ENCODE measurements around the gene SGPL1. TPM values are rescaled to one million over a fixed set of nuclear protein-coding genes. Genes with fewer than 3 reads are reported as not detected.

Gene SGPL1
- total RNA-seq, 1 experiment from 2014 or later = 69.4 TPM

GRCh38 chr10:70891627-70892026 lies 75.9 kb downstream of the SGPL1 start:
- Histone ChIP-seq H3K27ac (ENCODE audit: low read depth, low read length) (no peak overlapping the region), H3K36me3 (ENCODE audit: control insufficient read depth in 1 of 2, insufficient read depth in 2 of 2, low read length in 2 of 2) (peaks cover 0 to 6% of the 10 kb centered on the region in 2 experiments; a peak in 1 of 4 replicates), H3K79me2 (ENCODE audit: insufficient read depth, low read length) (peaks cover 29% of the 10 kb centered on the region), H3K4me1 (ENCODE audit: control insufficient read depth in 1 of 2, insufficient read depth in 2 of 2, low read length in 2 of 2) (peaks cover 16 to 39% of the 10 kb centered on the region in 2 experiments), H3K9ac (ENCODE audit: low read length) (no peak overlapping the region), H3K4me3 (replicated peaks in 1 of 2; ENCODE audit: low read depth in 1 of 2, low read length in 2 of 2) (no peak overlapping the region), H3K27me3 (ENCODE audit: insufficient read depth, low read length) (no peaks in the 10 kb centered on the region), H4K20me1 (ENCODE audit: insufficient read depth) (no peaks in the 10 kb centered on the region), H3K9me3 (ENCODE audit: control insufficient read depth in 1 of 2, insufficient read depth in 1 of 2, low read depth in 1 of 2, low read length in 2 of 2) (no peaks in the 10 kb centered on the region), H2AFZ (ENCODE audit: low read depth, low read length, poor library complexity, severe bottlenecking) (no peak overlapping the region), H3K9me2 (ENCODE audit: insufficient read depth) (no peaks in the 10 kb centered on the region), H3K4me2 (ENCODE audit: low read length) (peak overlapping the region; percentile 11; the same call in 1 of the 2 replicates)
- ATAC-seq = no peak
- POLR2A ChIA-PET = no interaction called here
- DNase-seq (ENCODE audit: low read depth, low spot score) = no peak
- CTCF ChIA-PET = interaction anchor here (1.4 kb wide), 1 partner anchor 11 kb away, joined by 11 read pairs; no protein-coding TSS in a partner anchor
- no TSS peak for BruUV-seq (replicated peaks)
- RAD21 ChIA-PET (ENCODE audit: low non-redundant PET in 1 of 2, low total read pairs in 2 of 2, uncharacterized antibody in 2 of 2, unreplicated experiment in 2 of 2) = no interaction called here
- TF ChIP-seq JUND (IDR thresholded peaks at IDR 0.05) (no peak), TCF7L2 (IDR thresholded peaks at IDR 0.05; ENCODE audit: borderline replicate concordance, extremely low read depth, insufficient read depth, insufficient read length) (no peak), EZH2phosphoT487 (IDR thresholded peaks at IDR 0.05; ENCODE audit: borderline replicate concordance) (no peak), EGR1 (IDR thresholded peaks at IDR 0.05; ENCODE audit: low read depth) (no peak), CTCF (IDR thresholded peaks at IDR 0.05 in 2 of 3, conservative IDR thresholded peaks at IDR 0.05 in 1 of 3; ENCODE audit: borderline replicate concordance in 1 of 3, insufficient read depth in 1 of 3, low read depth in 2 of 3, low read length in 2 of 3) (no peak), MAX (IDR thresholded peaks at IDR 0.05) (no peak), SP1 (IDR thresholded peaks at IDR 0.05; ENCODE audit: low read depth) (no peak), POLR2AphosphoS5 (IDR thresholded peaks at IDR 0.05; ENCODE audit: low read depth, low read length) (no peak)
- intact Hi-C loops (cut with micrococcal nuclease) = no loop called here

- CTCF ChIA-PET = no interaction called here
- no peak overlapping the region for H3K4me2 ChIP-seq (ENCODE audit: low read length)
- H3K4me3 ChIP-seq (replicated peaks in 1 of 2; ENCODE audit: low read depth in 1 of 2, low read length in 2 of 2) = no peak overlapping the region
- BruUV-seq (replicated peaks) = no TSS peak
- peaks cover 19% of the 10 kb centered on the region for H3K79me2 ChIP-seq (ENCODE audit: insufficient read depth, low read length)
- POLR2A ChIA-PET = no interaction called here
- no peaks in the 10 kb centered on the region for H3K27me3 ChIP-seq (ENCODE audit: insufficient read depth, low read length)
- no peaks in the 10 kb centered on the region for H3K9me2 ChIP-seq (ENCODE audit: insufficient read depth)
- H3K27ac ChIP-seq (ENCODE audit: low read depth, low read length) = no peak overlapping the region
- RAD21 ChIA-PET (ENCODE audit: low non-redundant PET in 1 of 2, low total read pairs in 2 of 2, uncharacterized antibody in 2 of 2, unreplicated experiment in 2 of 2) = no interaction called here
- H3K4me1 ChIP-seq (ENCODE audit: control insufficient read depth in 1 of 2, insufficient read depth in 2 of 2, low read length in 2 of 2) = peaks cover 14 to 29% of the 10 kb centered on the region in 2 experiments
- TF ChIP-seq FOSL1 (IDR thresholded peaks at IDR 0.05; ENCODE audit: low read depth) = no peak
- no peaks in the 10 kb centered on the region for H3K36me3 ChIP-seq (ENCODE audit: control insufficient read depth in 1 of 2, insufficient read depth in 2 of 2, low read length in 2 of 2)
- intact Hi-C loops (cut with micrococcal nuclease) = no loop called here
- no peaks in the 10 kb centered on the region for H3K9me3 ChIP-seq (ENCODE audit: control insufficient read depth in 1 of 2, insufficient read depth in 1 of 2, low read depth in 1 of 2, low read length in 2 of 2)
- H4K20me1 ChIP-seq (ENCODE audit: insufficient read depth) = no peaks in the 10 kb centered on the region
- ATAC-seq (no peak), DNase-seq (ENCODE audit: low read depth, low spot score) (no peak)
- H2AFZ ChIP-seq (ENCODE audit: low read depth, low read length, poor library complexity, severe bottlenecking) = no peak overlapping the region
- no peak overlapping the region for H3K9ac ChIP-seq (ENCODE audit: low read length)
Observed at GRCh38 chr10:70892631-70893030, 76.9 kb downstream of the SGPL1 start.

All from HCT116 (cell line).